ENCODE measurements around the gene RYR3.

Gene RYR3

DNA sequence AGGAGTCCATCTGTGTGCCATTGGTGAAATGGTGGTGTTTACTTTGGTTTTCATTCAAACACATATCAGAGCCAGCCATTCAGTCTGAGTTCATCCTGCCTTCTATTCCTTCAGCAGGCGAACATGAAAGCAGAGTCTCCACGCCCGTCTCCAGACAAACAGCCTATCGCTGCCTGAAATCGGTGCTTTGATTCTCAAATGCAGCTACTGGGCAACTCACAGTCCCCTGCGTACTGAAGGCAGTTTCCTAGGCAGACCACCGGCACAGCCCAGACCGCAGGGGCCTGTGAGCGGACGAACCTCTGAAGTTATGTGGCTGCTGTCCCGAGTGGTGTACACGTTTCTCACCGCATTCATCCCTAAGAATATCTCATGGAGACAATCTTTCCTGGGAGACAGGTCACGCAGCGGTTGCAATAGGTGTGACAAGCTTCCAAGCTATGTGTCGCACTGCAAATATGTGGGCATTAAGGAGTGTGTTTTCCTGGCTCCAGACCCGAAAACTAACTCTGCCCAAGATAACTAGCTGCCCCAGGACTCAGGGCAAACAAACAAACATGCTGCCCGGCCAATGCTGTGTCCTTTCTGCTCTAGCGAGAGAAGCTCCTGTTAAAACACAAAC, 16.9 kb upstream of the RYR3 start:
- H3K9me3 ChIP-seq (ENCODE audit: control insufficient read depth, insufficient read depth, low read length) = no peaks in the 10 kb centered on the region
- H3K9me2 ChIP-seq (replicated peaks; ENCODE audit: control insufficient read depth, low read length) = no peaks in the 10 kb centered on the region
- H3K4me3 ChIP-seq (ENCODE audit: low read length) = no peak overlapping the region
- no peaks in the 10 kb centered on the region for H3K79me2 ChIP-seq (ENCODE audit: control insufficient read depth, low read length)
- no peaks in the 10 kb centered on the region for H3K4me1 ChIP-seq (ENCODE audit: control insufficient read depth, low read length)
- H3K27me3 ChIP-seq (ENCODE audit: control insufficient read depth, low read length) = no peaks in the 10 kb centered on the region
- no peak for TF ChIP-seq EZH2phosphoT487 (IDR thresholded peaks at IDR 0.05; ENCODE audit: borderline replicate concordance, low read length)
- TF ChIP-seq, protein P1, sequence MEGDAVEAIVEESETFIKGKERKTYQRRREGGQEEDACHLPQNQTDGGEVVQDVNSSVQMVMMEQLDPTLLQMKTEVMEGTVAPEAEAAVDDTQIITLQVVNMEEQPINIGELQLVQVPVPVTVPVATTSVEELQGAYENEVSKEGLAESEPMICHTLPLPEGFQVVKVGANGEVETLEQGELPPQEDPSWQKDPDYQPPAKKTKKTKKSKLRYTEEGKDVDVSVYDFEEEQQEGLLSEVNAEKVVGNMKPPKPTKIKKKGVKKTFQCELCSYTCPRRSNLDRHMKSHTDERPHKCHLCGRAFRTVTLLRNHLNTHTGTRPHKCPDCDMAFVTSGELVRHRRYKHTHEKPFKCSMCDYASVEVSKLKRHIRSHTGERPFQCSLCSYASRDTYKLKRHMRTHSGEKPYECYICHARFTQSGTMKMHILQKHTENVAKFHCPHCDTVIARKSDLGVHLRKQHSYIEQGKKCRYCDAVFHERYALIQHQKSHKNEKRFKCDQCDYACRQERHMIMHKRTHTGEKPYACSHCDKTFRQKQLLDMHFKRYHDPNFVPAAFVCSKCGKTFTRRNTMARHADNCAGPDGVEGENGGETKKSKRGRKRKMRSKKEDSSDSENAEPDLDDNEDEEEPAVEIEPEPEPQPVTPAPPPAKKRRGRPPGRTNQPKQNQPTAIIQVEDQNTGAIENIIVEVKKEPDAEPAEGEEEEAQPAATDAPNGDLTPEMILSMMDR (IDR thresholded peaks at IDR 0.05; ENCODE audit: low read depth, low read length, poor library complexity, severe bottlenecking) = no peak
- no peak overlapping the region for H3K27ac ChIP-seq (ENCODE audit: low read depth, low read length)
- no peaks in the 10 kb centered on the region for H3F3A ChIP-seq (ENCODE audit: control insufficient read depth, insufficient read depth)
- no peak overlapping the region for H3K4me2 ChIP-seq (ENCODE audit: low read length)
- no peaks in the 10 kb centered on the region for H3K36me3 ChIP-seq (ENCODE audit: control insufficient read depth, low read length)
- no peaks in the 10 kb centered on the region for H4K20me1 ChIP-seq (ENCODE audit: control insufficient read depth, insufficient read depth, low read depth, low read length)

DNA sequence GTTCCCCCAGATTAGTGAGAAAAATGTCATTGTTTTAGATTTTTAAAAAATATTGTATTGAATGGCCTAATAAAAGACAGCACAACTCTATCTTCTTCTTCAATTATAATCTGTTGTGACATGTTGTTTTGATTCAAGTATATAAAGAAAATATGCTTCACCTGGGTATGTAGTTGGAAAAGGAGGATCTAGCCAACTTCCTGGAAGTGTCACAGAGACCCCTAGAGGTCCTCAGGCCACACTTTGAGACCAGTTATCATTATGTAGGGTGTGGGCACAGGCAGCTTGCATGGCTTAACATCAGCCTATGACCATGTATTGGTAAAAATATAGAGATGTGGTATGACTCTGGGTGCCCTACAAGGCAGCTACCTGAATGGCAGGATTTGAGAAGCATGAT, 14.7 kb upstream of the RYR3 start:
- Histone ChIP-seq H3K9me3 (ENCODE audit: control insufficient read depth, insufficient read depth, low read length) (no peaks in the 10 kb centered on the region), H3K4me2 (ENCODE audit: low read length) (no peak overlapping the region), H3K4me3 (ENCODE audit: low read length) (no peak overlapping the region), H3K4me1 (ENCODE audit: control insufficient read depth, low read length) (no peaks in the 10 kb centered on the region), H4K20me1 (ENCODE audit: control insufficient read depth, insufficient read depth, low read depth, low read length) (no peaks in the 10 kb centered on the region), H3K36me3 (ENCODE audit: control insufficient read depth, low read length) (no peaks in the 10 kb centered on the region), H3K79me2 (ENCODE audit: control insufficient read depth, low read length) (no peaks in the 10 kb centered on the region), H3K9me2 (replicated peaks; ENCODE audit: control insufficient read depth, low read length) (no peaks in the 10 kb centered on the region), H3K27ac (ENCODE audit: low read depth, low read length) (no peak overlapping the region), H3F3A (ENCODE audit: control insufficient read depth, insufficient read depth) (no peaks in the 10 kb centered on the region), H3K27me3 (ENCODE audit: control insufficient read depth, low read length) (no peaks in the 10 kb centered on the region)
- TF ChIP-seq, protein P1 (IDR thresholded peaks at IDR 0.05; ENCODE audit: low read depth, low read length, poor library complexity, severe bottlenecking) = no peak
- no peak for TF ChIP-seq EZH2phosphoT487 (IDR thresholded peaks at IDR 0.05; ENCODE audit: borderline replicate concordance, low read length)

DNA sequence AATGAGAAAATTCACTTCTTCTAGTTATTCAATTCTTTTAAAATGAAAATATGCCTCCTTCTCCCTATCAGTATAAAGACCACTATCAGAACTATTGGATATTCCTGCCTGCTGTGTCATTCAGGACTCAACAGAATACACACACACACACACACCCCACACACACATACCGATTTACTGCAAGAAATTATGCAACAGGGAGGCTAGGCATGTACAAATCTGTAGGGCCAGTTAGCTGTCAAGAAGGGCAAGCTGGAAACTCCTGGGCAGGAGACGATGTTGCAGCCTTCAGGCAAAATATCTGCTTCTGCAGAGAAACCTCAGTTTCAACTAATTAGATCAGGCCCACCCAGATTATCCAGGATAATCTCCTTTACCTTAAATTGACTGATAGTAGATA, 13.9 kb upstream of the RYR3 start:
- Histone ChIP-seq H3K4me2 (ENCODE audit: low read length) (no peak overlapping the region), H3K27ac (ENCODE audit: low read depth, low read length) (no peak overlapping the region), H3K4me1 (ENCODE audit: control insufficient read depth, low read length) (no peaks in the 10 kb centered on the region), H3K36me3 (ENCODE audit: control insufficient read depth, low read length) (no peaks in the 10 kb centered on the region), H3K4me3 (ENCODE audit: low read length) (no peak overlapping the region), H3K9me3 (ENCODE audit: control insufficient read depth, insufficient read depth, low read length) (no peaks in the 10 kb centered on the region), H4K20me1 (ENCODE audit: control insufficient read depth, insufficient read depth, low read depth, low read length) (no peaks in the 10 kb centered on the region), H3K27me3 (ENCODE audit: control insufficient read depth, low read length) (no peaks in the 10 kb centered on the region), H3F3A (ENCODE audit: control insufficient read depth, insufficient read depth) (no peaks in the 10 kb centered on the region), H3K9me2 (replicated peaks; ENCODE audit: control insufficient read depth, low read length) (no peaks in the 10 kb centered on the region), H3K79me2 (ENCODE audit: control insufficient read depth, low read length) (no peaks in the 10 kb centered on the region)
- TF ChIP-seq, protein P1 (IDR thresholded peaks at IDR 0.05; ENCODE audit: low read depth, low read length, poor library complexity, severe bottlenecking) = no peak
- TF ChIP-seq EZH2phosphoT487 (IDR thresholded peaks at IDR 0.05; ENCODE audit: borderline replicate concordance, low read length) = no peak

Measured in DOHH2 (cell line).